H9 (cell line): Measurements from ENCODE around the gene TBC1D10B. TPM values are rescaled to one million over a fixed set of nuclear protein-coding genes. Genes with fewer than 3 reads are reported as not detected.

Source experiments
- DNase-seq: peaks from one replicate; pipeline ENCODE4 v3.0.0-alpha.2; 2017
- H2AFZ ChIP-seq: one replicate; pipeline ENCODE4 v1.6.1; 2013; ENCODE audit warnings: mild to moderate bottlenecking, low read length, control low read depth, moderate library complexity
- H2AK5ac ChIP-seq: 2 replicates; pipeline ENCODE4 v1.6.1; 2013; ENCODE audit warnings: low read length, control low read depth, mixed read lengths; ENCODE audit not compliant: insufficient read length
- H2BK120ac ChIP-seq: one replicate; pipeline ENCODE4 v1.6.1; 2013; ENCODE audit warnings: low read depth, mild to moderate bottlenecking, low read length, control low read depth, inconsistent platforms; ENCODE audit not compliant: poor library complexity, severe bottlenecking
- H2BK12ac ChIP-seq: 2 replicates; pipeline ENCODE4 v1.6.1; 2013; ENCODE audit warnings: low read length, control low read depth, mixed read lengths, low read depth; ENCODE audit not compliant: insufficient read length
- H2BK15ac ChIP-seq: 2 replicates; pipeline ENCODE4 v1.6.1; 2013; ENCODE audit warnings: low read depth, low read length, control low read depth
- H2BK20ac ChIP-seq: one replicate; pipeline ENCODE4 v1.6.1; 2013; ENCODE audit warnings: low read depth, mild to moderate bottlenecking, low read length, control low read depth, inconsistent platforms; ENCODE audit not compliant: poor library complexity, severe bottlenecking
- H2BK5ac ChIP-seq: 2 replicates; pipeline ENCODE4 v1.6.1; 2013; ENCODE audit warnings: low read length, control low read depth, mixed read lengths; ENCODE audit not compliant: insufficient read length
- H3K14ac ChIP-seq: 2 replicates; pipeline ENCODE4 v1.6.1; 2013; ENCODE audit warnings: low read length, control low read depth; ENCODE audit not compliant: insufficient read depth
- H3K18ac ChIP-seq: 2 replicates; pipeline ENCODE4 v1.6.1; 2013; ENCODE audit warnings: low read depth, mild to moderate bottlenecking, mixed read lengths, low read length, control low read depth; ENCODE audit not compliant: insufficient read length
- H3K23ac ChIP-seq: 2 replicates; pipeline ENCODE4 v1.6.1; 2013; ENCODE audit warnings: low read length, control low read depth, mixed read lengths, low read depth; ENCODE audit not compliant: insufficient read length
- H3K23me2 ChIP-seq: 2 replicates; pipeline ENCODE4 v1.6.1; 2013; ENCODE audit warnings: low read depth, mild to moderate bottlenecking, mixed read lengths, low read length, control low read depth; ENCODE audit not compliant: insufficient read length, poor library complexity, severe bottlenecking
- H3K27ac ChIP-seq: 2 replicates; pipeline ENCODE4 v1.5.1; 2013; ENCODE audit warnings: low read length, control low read depth, mixed read lengths, low read depth; ENCODE audit not compliant: insufficient read length
- H3K27me3 ChIP-seq: 2 replicates; pipeline ENCODE4 v1.6.1; 2013; ENCODE audit warnings: low read length, control low read depth, inconsistent platforms; ENCODE audit not compliant: insufficient read depth
- H3K4ac ChIP-seq: 2 replicates; pipeline ENCODE4 v1.6.1; 2013; ENCODE audit warnings: low read depth, mild to moderate bottlenecking, control low read depth, inconsistent platforms, low read length, moderate library complexity
- H3K4me1 ChIP-seq: 2 replicates; pipeline ENCODE4 v1.6.1; 2013; ENCODE audit warnings: low read length, control low read depth, inconsistent platforms; ENCODE audit not compliant: insufficient read depth
- H3K4me2 ChIP-seq: 2 replicates; pipeline ENCODE4 v1.6.1; 2013; ENCODE audit warnings: low read length, control low read depth, mixed read lengths; ENCODE audit not compliant: insufficient read length, insufficient read depth
- H3K56ac ChIP-seq: 2 replicates; pipeline ENCODE4 v1.6.1; 2013; ENCODE audit warnings: low read depth, mild to moderate bottlenecking, mixed read lengths, low read length, control low read depth; ENCODE audit not compliant: insufficient read length
- H3K79me1 ChIP-seq: 2 replicates; pipeline ENCODE4 v1.6.1; 2013; ENCODE audit warnings: low read depth, mild to moderate bottlenecking, moderate library complexity, low read length, control low read depth, inconsistent platforms; ENCODE audit not compliant: insufficient read depth, poor library complexity, severe bottlenecking
- H3K79me2 ChIP-seq: 2 replicates; pipeline ENCODE4 v1.6.1; 2013; ENCODE audit warnings: low read length, control low read depth, inconsistent platforms; ENCODE audit not compliant: insufficient read depth
- H3K9ac ChIP-seq: 2 replicates; pipeline ENCODE4 v1.6.1; 2013; ENCODE audit warnings: low read length, control low read depth, mixed read lengths; ENCODE audit not compliant: insufficient read length; ENCODE audit errors: extremely low read depth
- H3K9me3 ChIP-seq: one replicate; pipeline ENCODE4 v1.6.1; 2013; ENCODE audit warnings: low read depth, low read length, inconsistent platforms; ENCODE audit not compliant: control insufficient read depth
- H3T11ph ChIP-seq: one replicate; pipeline ENCODE4 v1.6.1; 2013; ENCODE audit warnings: mild to moderate bottlenecking, low read length, control low read depth, inconsistent platforms
- H4K20me1 ChIP-seq: one replicate; pipeline ENCODE4 v1.6.1; 2013; ENCODE audit not compliant: control insufficient read depth, insufficient read length, insufficient read depth
- H4K5ac ChIP-seq: 2 replicates; pipeline ENCODE4 v1.6.1; 2013; ENCODE audit warnings: low read depth, mild to moderate bottlenecking, mixed read lengths, low read length, control low read depth; ENCODE audit not compliant: insufficient read length
- H4K8ac ChIP-seq: replicated peaks from 2 replicates; pipeline ENCODE4 v1.6.1; 2013; ENCODE audit warnings: low read length, control low read depth, mixed read lengths, low read depth; ENCODE audit not compliant: insufficient read length
- H4K91ac ChIP-seq: 2 replicates; pipeline ENCODE4 v1.6.1; 2013; ENCODE audit warnings: low read depth, mild to moderate bottlenecking, moderate library complexity, mixed read lengths, low read length, control low read depth; ENCODE audit not compliant: insufficient read length
- H3K27ac Mint-ChIP-seq, 3 experiments: 2 replicates in 2 of 3; 3 replicates in 1 of 3; pipeline ENCODE4 v1.8.0; 2020 to 2021; ENCODE audit warnings: mixed read lengths in 3 of 3, mild to moderate bottlenecking in 1 of 3, moderate library complexity in 1 of 3
- H3K27me3 Mint-ChIP-seq: 2 replicates; pipeline ENCODE4 v1.8.0; 2021; ENCODE audit warnings: low read depth, mild to moderate bottlenecking, moderate library complexity, mixed read lengths
- H3K36me3 Mint-ChIP-seq, 3 experiments: 2 replicates in 2 of 3; 3 replicates in 1 of 3; pipeline ENCODE4 v1.8.0; 2020 to 2021; ENCODE audit warnings: low read depth in 3 of 3, mixed read lengths in 3 of 3; ENCODE audit not compliant: insufficient read depth in 1 of 3
- H3K4me1 Mint-ChIP-seq, 2 experiments: 2 replicates each; pipeline ENCODE4 v1.8.0; 2020; ENCODE audit warnings: mixed read lengths in 2 of 2
- H3K4me3 Mint-ChIP-seq, 2 experiments: 2 replicates in 1 of 2; 3 replicates in 1 of 2; pipeline ENCODE4 v1.8.0; 2020 to 2021; ENCODE audit warnings: mild to moderate bottlenecking in 2 of 2, mixed read lengths in 2 of 2, moderate library complexity in 1 of 2
- H3K9me3 Mint-ChIP-seq, 2 experiments: 2 replicates in 1 of 2; 3 replicates in 1 of 2; pipeline ENCODE4 v1.8.0; 2020; ENCODE audit warnings: mild to moderate bottlenecking in 2 of 2, mixed read lengths in 2 of 2, moderate library complexity in 1 of 2
- WGBS: extraction: QIAGEN DNeasy Blood & Tissue Kit; methylation state at CpG from one replicate; pipeline ENCODE4 v1.1.7; 2013; ENCODE audit warnings: missing lambda C conversion rate, low lambda C conversion rate, mixed read lengths; ENCODE audit not compliant: insufficient read length; ENCODE audit errors: extremely low coverage; 5-methylcytosine and 5-hydroxymethylcytosine counted together
- total RNA-seq: library from RNA; stranded (reverse); gene quantifications from 2 replicates; pipeline ENCODE4 v1.2.1, GENCODE V29; 2021
- TF ChIP-seq, protein P1 (sequence below): fragments of 200-600 bp; sonication (generic); conservative IDR thresholded peaks from 3 replicates; pipeline ENCODE4 v1.8.0; 2021; ENCODE audit warnings: antibody characterized with exemption, mild to moderate bottlenecking

The TBC1D10B gene
- total RNA-seq, 1 experiment from 2014 or later, result 25.6 TPM

DNA sequence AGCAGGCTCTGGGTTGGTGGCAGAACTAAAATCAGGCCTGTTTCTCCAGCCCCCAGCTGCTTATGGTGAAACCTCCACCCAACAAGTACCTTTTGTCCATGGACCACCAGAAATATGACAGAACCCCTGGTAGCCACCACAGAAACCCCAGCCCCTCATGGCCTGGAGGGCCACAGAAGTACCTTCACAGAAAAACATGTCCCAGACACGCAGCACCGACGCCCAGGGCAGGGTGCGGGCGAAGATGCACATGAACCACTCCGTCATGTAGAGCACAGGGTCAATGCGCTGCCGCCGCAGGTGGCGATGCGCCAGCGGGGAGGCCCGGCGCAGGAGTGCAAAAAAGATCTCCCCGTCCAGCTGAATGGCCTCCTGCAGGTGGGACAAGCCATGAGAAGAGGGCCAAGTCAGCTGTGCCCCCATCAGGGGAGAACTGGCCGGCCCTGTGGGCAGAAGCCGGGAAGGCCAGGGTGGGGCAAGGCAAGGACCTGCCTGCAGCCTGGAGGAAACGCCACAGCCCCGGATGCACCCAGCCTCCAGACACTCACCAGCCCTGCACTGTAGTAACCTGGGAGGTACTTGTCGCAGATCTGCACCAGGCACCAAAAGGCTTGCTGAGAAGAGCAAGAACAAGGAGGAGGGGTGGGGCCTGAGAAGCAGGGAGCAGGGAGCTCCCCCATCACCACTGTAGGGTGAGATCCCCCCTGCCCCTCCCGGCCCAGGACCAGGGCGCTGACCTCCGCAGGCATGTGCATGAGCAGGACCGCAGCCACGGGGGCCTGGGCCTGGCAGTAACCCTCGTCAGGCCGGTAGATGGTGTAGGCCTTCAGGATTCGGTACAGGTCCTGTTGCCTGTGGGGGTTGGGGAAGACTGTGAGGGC is 11.1 kb downstream of the TBC1D10B start:
- no peak overlapping the region for H2BK12ac ChIP-seq
- H3K56ac ChIP-seq, result no peak overlapping the region
- no peak overlapping the region for H4K91ac ChIP-seq
- H3K23ac ChIP-seq, result no peak overlapping the region
- H4K20me1 ChIP-seq, result no peaks in the 10 kb centered on the region
- no peaks in the 10 kb centered on the region for H3K27me3 Mint-ChIP-seq
- H3K27ac Mint-ChIP-seq, result peak overlapping the region in 1 of 3 experiments; percentile 36; a peak in 3 of 7 replicates
- no peak for DNase-seq
- H3T11ph ChIP-seq, result no peak overlapping the region
- H3K9me3 Mint-ChIP-seq, result 0 out of 5 replicates have a peak, but pooled peaks cover 0 to 2% of the 10 kb centered on the region in 2 experiments
- no peak overlapping the region for H4K8ac ChIP-seq
- no peak overlapping the region for H2BK20ac ChIP-seq
- H2BK120ac ChIP-seq, result no peak overlapping the region
- no peak overlapping the region for H3K4ac ChIP-seq
- peaks cover 21 to 31% of the 10 kb centered on the region in 2 experiments for H3K4me1 Mint-ChIP-seq
- no peak overlapping the region for H2BK15ac ChIP-seq
- no peak overlapping the region for H3K9ac ChIP-seq
- H3K27me3 ChIP-seq, result no peaks in the 10 kb centered on the region
- peaks cover 3% of the 10 kb centered on the region; the same call in 1 of the 2 replicates for H3K79me2 ChIP-seq
- H3K18ac ChIP-seq, result no peak overlapping the region
- peaks cover 11% of the 10 kb centered on the region for H3K23me2 ChIP-seq
- no peak overlapping the region for H2BK5ac ChIP-seq
- TF ChIP-seq, protein P1, sequence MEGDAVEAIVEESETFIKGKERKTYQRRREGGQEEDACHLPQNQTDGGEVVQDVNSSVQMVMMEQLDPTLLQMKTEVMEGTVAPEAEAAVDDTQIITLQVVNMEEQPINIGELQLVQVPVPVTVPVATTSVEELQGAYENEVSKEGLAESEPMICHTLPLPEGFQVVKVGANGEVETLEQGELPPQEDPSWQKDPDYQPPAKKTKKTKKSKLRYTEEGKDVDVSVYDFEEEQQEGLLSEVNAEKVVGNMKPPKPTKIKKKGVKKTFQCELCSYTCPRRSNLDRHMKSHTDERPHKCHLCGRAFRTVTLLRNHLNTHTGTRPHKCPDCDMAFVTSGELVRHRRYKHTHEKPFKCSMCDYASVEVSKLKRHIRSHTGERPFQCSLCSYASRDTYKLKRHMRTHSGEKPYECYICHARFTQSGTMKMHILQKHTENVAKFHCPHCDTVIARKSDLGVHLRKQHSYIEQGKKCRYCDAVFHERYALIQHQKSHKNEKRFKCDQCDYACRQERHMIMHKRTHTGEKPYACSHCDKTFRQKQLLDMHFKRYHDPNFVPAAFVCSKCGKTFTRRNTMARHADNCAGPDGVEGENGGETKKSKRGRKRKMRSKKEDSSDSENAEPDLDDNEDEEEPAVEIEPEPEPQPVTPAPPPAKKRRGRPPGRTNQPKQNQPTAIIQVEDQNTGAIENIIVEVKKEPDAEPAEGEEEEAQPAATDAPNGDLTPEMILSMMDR, result no peak
- H2AK5ac ChIP-seq, result no peak overlapping the region
- no peak overlapping the region for H3K4me3 Mint-ChIP-seq
- H2AFZ ChIP-seq, result no peak overlapping the region
- H3K4me1 ChIP-seq, result no peaks in the 10 kb centered on the region
- peaks cover under 1% of the 10 kb centered on the region for H3K79me1 ChIP-seq
- H3K14ac ChIP-seq, result no peak overlapping the region
- WGBS, result no CpG with 5 or more reads among the region's 28 CpGs
- H4K5ac ChIP-seq, result no peak overlapping the region
- H3K9me3 ChIP-seq, result no peaks in the 10 kb centered on the region
- H3K36me3 Mint-ChIP-seq, result peaks cover 16 to 47% (median 39%) of the 10 kb centered on the region in 3 experiments
- H3K27ac ChIP-seq, result no peak overlapping the region
- H3K4me2 ChIP-seq, result no peak overlapping the region
